GM18873 (cell line): Measurements from ENCODE around the gene FREM2.

Experiments
- ATAC-seq: cut with Tn5 transposase; IDR thresholded peaks from one replicate; pipeline ENCODE4 v1.9.1; 2021; ENCODE audit warnings: mild to moderate bottlenecking, moderate library complexity, moderate number of reproducible peaks; ENCODE audit not compliant: unreplicated experiment, low FRiP score

FREM2 gene

GRCh38 chr13:38752686-38753085 is 65.8 kb downstream of the FREM2 start:
- ATAC-seq = no peak

GRCh38 chr13:38753878-38754277 is 67.0 kb downstream of the FREM2 start:
- ATAC-seq = no peak

GRCh38 chr13:38755793-38756192 is 68.9 kb downstream of the FREM2 start:
- ATAC-seq = no peak

GRCh38 chr13:38758277-38758676 is 71.4 kb downstream of the FREM2 start:
- ATAC-seq = no peak

- no peak for ATAC-seq
Measured at GRCh38 chr13:38759390-38759789, 72.5 kb downstream of the FREM2 start.

- no peak for ATAC-seq
Measured at GRCh38 chr13:38763446-38764381, 76.8 kb downstream of the FREM2 start.

- no peak for ATAC-seq
Measured at GRCh38 chr13:38766799-38767198, 79.9 kb downstream of the FREM2 start.

GRCh38 chr13:38767506-38768265 is 80.8 kb downstream of the FREM2 start:
- no peak for ATAC-seq

- no peak for ATAC-seq
Measured at GRCh38 chr13:38769526-38769925, 82.6 kb downstream of the FREM2 start.

GRCh38 chr13:38775085-38775484 is 88.2 kb downstream of the FREM2 start:
- no peak for ATAC-seq

GRCh38 chr13:38777347-38778119 is 90.7 kb downstream of the FREM2 start:
- ATAC-seq = no peak

GRCh38 chr13:38781539-38781938 is 94.7 kb downstream of the FREM2 start:
- ATAC-seq = no peak

- no peak for ATAC-seq
Measured at GRCh38 chr13:38784036-38784880, 97.4 kb downstream of the FREM2 start.

- no peak for ATAC-seq
Measured at GRCh38 chr13:38785042-38785441, 98.2 kb downstream of the FREM2 start.

GRCh38 chr13:38785490-38785889 is 98.6 kb downstream of the FREM2 start:
- ATAC-seq = no peak

- ATAC-seq = no peak
Measured at GRCh38 chr13:38787550-38787949, 100.7 kb downstream of the FREM2 start.

GRCh38 chr13:38796890-38797289 is 110.0 kb downstream of the FREM2 start:
- ATAC-seq = no peak

- no peak for ATAC-seq
Measured at GRCh38 chr13:38803531-38803930, 116.7 kb downstream of the FREM2 start.

GRCh38 chr13:38804061-38804460 is 117.2 kb downstream of the FREM2 start:
- no peak for ATAC-seq

GRCh38 chr13:38804536-38804935 is 117.7 kb downstream of the FREM2 start:
- ATAC-seq = no peak
